ENCODE data around the gene MIA. TPM values are rescaled to one million over a fixed set of nuclear protein-coding genes. Genes with fewer than 3 reads are reported as not detected.

The MIA gene
- total RNA-seq, 2 donors from 2014 or later, result not detected

GRCh38 chr19:40741527-40742390 is 33.6 kb upstream of the MIA start:
- Histone ChIP-seq H3K27me3 (replicated peaks; ENCODE audit: insufficient read depth) (no peaks in the 10 kb centered on the region), H3K4me1 (ENCODE audit: control insufficient read depth in 1 of 2, low read depth in 2 of 2) (peaks cover 0 to 29% of the 10 kb centered on the region in 2 donors), H3K36me3 (peaks cover 22% of the 10 kb centered on the region), H3K9me3 (no peaks in the 10 kb centered on the region), H3K27ac (peak overlapping the region; percentile 10 to 65), H3K4me3 (no peak overlapping the region)
- no peak for TF ChIP-seq CTCF (IDR thresholded peaks at IDR 0.05)
- DNase-seq (ENCODE audit: low spot score), result no peak
- ATAC-seq (ENCODE audit: insufficient number of reproducible peaks, low FRiP score, low read depth), result no peak

GRCh38 chr19:40742477-40742876 is 32.8 kb upstream of the MIA start:
- H3K27ac ChIP-seq, result no peak overlapping the region
- H3K27me3 ChIP-seq (replicated peaks; ENCODE audit: insufficient read depth), result no peaks in the 10 kb centered on the region
- H3K9me3 ChIP-seq, result no peaks in the 10 kb centered on the region
- DNase-seq (ENCODE audit: low spot score) (no peak), ATAC-seq (ENCODE audit: insufficient number of reproducible peaks, low FRiP score, low read depth) (no peak)
- H3K4me1 ChIP-seq (ENCODE audit: control insufficient read depth in 1 of 2, low read depth in 2 of 2), result peaks cover 0 to 29% of the 10 kb centered on the region in 2 donors
- H3K36me3 ChIP-seq, result peaks cover 15% of the 10 kb centered on the region
- no peak for TF ChIP-seq CTCF (IDR thresholded peaks at IDR 0.05)
- no peak overlapping the region for H3K4me3 ChIP-seq

GRCh38 chr19:40742886-40743285 is 32.4 kb upstream of the MIA start:
- TF ChIP-seq CTCF (IDR thresholded peaks at IDR 0.05), result no peak
- ATAC-seq (ENCODE audit: insufficient number of reproducible peaks, low FRiP score, low read depth), result no peak
- no peak overlapping the region for H3K4me3 ChIP-seq
- H3K36me3 ChIP-seq, result peaks cover 12% of the 10 kb centered on the region
- DNase-seq (ENCODE audit: low spot score), result no peak
- H3K27me3 ChIP-seq (replicated peaks; ENCODE audit: insufficient read depth), result no peaks in the 10 kb centered on the region
- H3K4me1 ChIP-seq (ENCODE audit: control insufficient read depth in 1 of 2, low read depth in 2 of 2), result peaks cover 0 to 29% of the 10 kb centered on the region in 2 donors
- no peaks in the 10 kb centered on the region for H3K9me3 ChIP-seq
- H3K27ac ChIP-seq, result no peak overlapping the region

DNA sequence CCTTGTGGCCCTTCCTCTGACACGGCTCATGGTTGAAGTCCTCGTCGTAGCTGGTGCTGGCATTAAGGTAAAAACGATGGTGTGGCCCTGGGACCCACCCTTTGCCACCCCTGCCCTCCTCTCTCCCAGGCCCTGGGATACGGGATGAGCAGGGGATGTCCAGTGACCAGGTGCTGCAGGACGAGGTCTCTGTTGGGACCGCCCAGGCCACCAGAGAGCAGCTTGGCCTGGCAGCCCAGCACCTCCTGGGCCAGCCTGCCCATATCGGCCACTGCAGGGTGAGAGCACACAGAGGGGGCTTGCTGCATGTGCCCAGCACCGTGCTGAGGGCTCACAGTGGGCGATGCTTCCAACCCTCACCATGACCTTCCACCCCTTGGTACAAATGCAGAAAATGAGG is 31.4 kb upstream of the MIA start:
- ATAC-seq (ENCODE audit: insufficient number of reproducible peaks, low FRiP score, low read depth) (no peak), DNase-seq (ENCODE audit: low spot score) (no peak)
- Histone ChIP-seq H3K27ac (no peak overlapping the region), H3K4me1 (ENCODE audit: control insufficient read depth in 1 of 2, low read depth in 2 of 2) (peaks cover 0 to 29% of the 10 kb centered on the region in 2 donors), H3K4me3 (no peak overlapping the region), H3K36me3 (peaks cover 12% of the 10 kb centered on the region), H3K9me3 (no peaks in the 10 kb centered on the region), H3K27me3 (replicated peaks; ENCODE audit: insufficient read depth) (no peaks in the 10 kb centered on the region)
- TF ChIP-seq CTCF (IDR thresholded peaks at IDR 0.05), result no peak

- Histone ChIP-seq H3K4me3 (no peak overlapping the region), H3K9me3 (no peaks in the 10 kb centered on the region), H3K36me3 (peaks cover 5% of the 10 kb centered on the region), H3K27me3 (replicated peaks; ENCODE audit: insufficient read depth) (no peaks in the 10 kb centered on the region), H3K27ac (peak overlapping the region in 1 of 2 donors; percentile 55), H3K4me1 (ENCODE audit: control insufficient read depth in 1 of 2, low read depth in 2 of 2) (peaks cover 2 to 35% of the 10 kb centered on the region in 2 donors)
- no peak for TF ChIP-seq CTCF (IDR thresholded peaks at IDR 0.05)
- ATAC-seq (ENCODE audit: insufficient number of reproducible peaks, low FRiP score, low read depth) (no peak), DNase-seq (ENCODE audit: low spot score) (no peak)
Observed at GRCh38 chr19:40744554-40745401, 30.5 kb upstream of the MIA start.

Data from thoracic aorta (tissue), 2 donors.